ENCODE measurements around the gene TCF4. TPM values are rescaled to one million over a fixed set of nuclear protein-coding genes. Genes with fewer than 3 reads are reported as not detected.

The TCF4 gene
- total RNA-seq, 1 donor from 2014 or later = 15.7 TPM

DNA sequence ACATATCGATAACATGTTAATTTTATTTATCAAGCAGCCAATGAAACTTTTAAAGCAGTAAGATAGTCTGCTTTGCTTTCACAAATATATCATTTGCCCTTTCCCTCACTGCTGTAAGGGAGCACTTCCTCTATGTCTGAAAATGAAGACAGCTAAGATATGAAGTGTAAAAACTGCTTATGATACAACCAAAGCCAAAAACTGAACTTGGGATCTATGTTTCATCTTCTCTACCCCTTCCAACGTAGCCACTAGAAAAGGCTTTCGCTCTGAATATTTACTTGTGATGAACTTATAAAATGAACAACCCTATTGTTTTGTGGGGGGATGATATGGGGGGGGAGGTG, 140.3 kb downstream of the TCF4 start:
- no peak for TF ChIP-seq CTCF (IDR thresholded peaks at IDR 0.05; ENCODE audit: insufficient read depth, low read length, poor library complexity, severe bottlenecking)
- DNase-seq (ENCODE audit: low read depth) = no peak
- no peak overlapping the region for H3K4me3 ChIP-seq (ENCODE audit: low read depth, low read length)
- no peaks in the 10 kb centered on the region for H3K36me3 ChIP-seq (ENCODE audit: control insufficient read depth, insufficient read depth, low read length)
- H3K27me3 ChIP-seq (ENCODE audit: control insufficient read depth, insufficient read depth, low read length) = no peaks in the 10 kb centered on the region

- no peaks in the 10 kb centered on the region for H3K27me3 ChIP-seq (ENCODE audit: control insufficient read depth, insufficient read depth, low read length)
- DNase-seq (ENCODE audit: low read depth) = no peak
- TF ChIP-seq CTCF (IDR thresholded peaks at IDR 0.05; ENCODE audit: insufficient read depth, low read length, poor library complexity, severe bottlenecking) = no peak
- H3K4me3 ChIP-seq (ENCODE audit: low read depth, low read length) = no peak overlapping the region
- no peaks in the 10 kb centered on the region for H3K36me3 ChIP-seq (ENCODE audit: control insufficient read depth, insufficient read depth, low read length)
Measured at GRCh38 chr18:55446996-55447671, 140.9 kb downstream of the TCF4 start.

DNA sequence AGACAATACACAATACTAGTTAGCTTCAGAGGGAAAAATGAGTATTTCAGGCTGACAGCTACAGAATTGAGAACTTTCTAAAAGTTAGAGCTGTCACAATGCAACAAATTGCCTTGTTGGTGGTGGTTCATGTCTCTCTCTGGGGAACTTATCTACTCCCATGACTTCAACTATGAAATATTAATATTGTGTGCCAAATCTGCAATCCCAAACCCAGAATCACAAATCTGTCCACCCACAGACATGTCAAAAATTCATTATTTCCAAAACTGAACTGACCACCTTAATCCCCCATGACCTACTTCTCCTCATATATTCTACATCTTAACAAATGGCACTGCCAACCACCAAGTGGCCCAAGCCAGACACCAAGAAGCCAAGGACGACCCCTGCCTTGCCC, 143.5 kb downstream of the TCF4 start:
- TF ChIP-seq CTCF (IDR thresholded peaks at IDR 0.05; ENCODE audit: insufficient read depth, low read length, poor library complexity, severe bottlenecking) = no peak
- Histone ChIP-seq H3K27me3 (ENCODE audit: control insufficient read depth, insufficient read depth, low read length) (no peaks in the 10 kb centered on the region), H3K4me3 (ENCODE audit: low read depth, low read length) (no peak overlapping the region), H3K36me3 (ENCODE audit: control insufficient read depth, insufficient read depth, low read length) (no peaks in the 10 kb centered on the region)
- DNase-seq (ENCODE audit: low read depth) = no peak

DNA sequence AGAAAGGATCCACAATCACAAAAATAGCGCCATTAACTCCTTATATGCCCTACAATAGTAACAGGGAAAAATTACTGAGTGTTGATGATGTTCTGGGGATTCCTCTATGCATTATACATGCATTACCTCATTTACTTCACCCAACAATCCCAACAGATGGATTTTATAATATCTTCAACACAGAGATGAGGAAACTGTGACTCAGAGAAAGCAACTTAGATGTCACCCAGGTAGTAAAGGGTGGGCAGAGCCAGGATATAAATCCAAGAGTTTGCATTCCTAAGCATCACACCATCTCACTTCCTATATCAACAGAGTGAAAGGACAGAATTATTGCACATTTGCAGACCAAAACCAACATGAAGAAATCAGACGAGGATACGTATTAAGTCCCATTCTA, 144.2 kb downstream of the TCF4 start:
- H3K4me3 ChIP-seq (ENCODE audit: low read depth, low read length) = no peak overlapping the region
- no peaks in the 10 kb centered on the region for H3K36me3 ChIP-seq (ENCODE audit: control insufficient read depth, insufficient read depth, low read length)
- DNase-seq (ENCODE audit: low read depth) = no peak
- no peaks in the 10 kb centered on the region for H3K27me3 ChIP-seq (ENCODE audit: control insufficient read depth, insufficient read depth, low read length)
- no peak for TF ChIP-seq CTCF (IDR thresholded peaks at IDR 0.05; ENCODE audit: insufficient read depth, low read length, poor library complexity, severe bottlenecking)

- H3K4me3 ChIP-seq (ENCODE audit: low read depth, low read length) = no peak overlapping the region
- H3K27me3 ChIP-seq (ENCODE audit: control insufficient read depth, insufficient read depth, low read length) = no peaks in the 10 kb centered on the region
- no peak for TF ChIP-seq CTCF (IDR thresholded peaks at IDR 0.05; ENCODE audit: insufficient read depth, low read length, poor library complexity, severe bottlenecking)
- no peak for DNase-seq (ENCODE audit: low read depth)
- H3K36me3 ChIP-seq (ENCODE audit: control insufficient read depth, insufficient read depth, low read length) = no peaks in the 10 kb centered on the region
Measured at GRCh38 chr18:55442561-55442960, 145.4 kb downstream of the TCF4 start.

DNA sequence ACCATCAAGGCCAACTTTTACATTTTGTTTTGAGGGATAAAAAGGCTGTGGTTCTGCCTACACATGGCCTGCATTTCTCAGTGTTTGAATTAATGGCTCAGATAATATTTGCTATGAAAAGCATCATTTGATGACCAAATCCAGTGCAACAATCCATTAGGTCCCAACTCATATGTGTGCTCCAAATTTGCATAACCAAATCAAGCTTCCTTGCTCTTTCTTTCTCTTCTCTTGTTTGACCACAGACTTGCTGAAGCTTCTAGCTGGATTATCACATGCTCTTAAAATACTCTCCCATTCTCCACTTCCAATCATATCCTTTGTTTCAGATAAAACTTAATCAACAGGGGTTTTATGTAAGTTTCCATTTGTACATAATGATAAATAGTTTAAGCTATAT, 147.0 kb downstream of the TCF4 start:
- no peak for DNase-seq (ENCODE audit: low read depth)
- Histone ChIP-seq H3K36me3 (ENCODE audit: control insufficient read depth, insufficient read depth, low read length) (no peaks in the 10 kb centered on the region), H3K27me3 (ENCODE audit: control insufficient read depth, insufficient read depth, low read length) (no peaks in the 10 kb centered on the region), H3K4me3 (ENCODE audit: low read depth, low read length) (no peak overlapping the region)
- no peak for TF ChIP-seq CTCF (IDR thresholded peaks at IDR 0.05; ENCODE audit: insufficient read depth, low read length, poor library complexity, severe bottlenecking)

Measured in kidney epithelial cell (primary cell).